CD4-positive, alpha-beta T cell treated with Interferon alpha-2 for 1 hour (primary cell): ENCODE measurements around the gene MAP3K9.

Experiments
- DNase-seq, 2 donors: peaks; one replicate each; pipeline ENCODE4 v3.0.0-alpha.2; 2020 to 2022

MAP3K9 gene

DNA sequence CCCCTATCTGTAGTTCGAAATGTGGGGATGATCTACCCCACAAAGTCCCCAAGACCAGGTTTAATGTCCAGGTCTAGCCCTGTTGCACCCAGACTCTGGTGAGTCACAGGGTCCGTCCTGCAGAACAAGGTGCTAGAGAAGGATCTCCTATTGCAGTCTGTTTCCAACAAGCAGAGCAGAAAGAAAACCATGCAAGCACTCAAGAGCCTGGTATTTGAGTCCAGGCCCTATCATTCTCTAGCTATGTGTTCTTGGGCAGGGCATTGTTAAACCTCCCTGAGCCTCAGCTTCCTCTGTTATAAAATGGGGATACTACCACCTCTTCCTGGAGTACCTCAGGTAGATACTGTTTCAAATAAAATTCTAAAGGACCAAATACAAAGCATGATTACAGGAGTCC, 24.4 kb downstream of the MAP3K9 start:
- no peak for DNase-seq

DNA sequence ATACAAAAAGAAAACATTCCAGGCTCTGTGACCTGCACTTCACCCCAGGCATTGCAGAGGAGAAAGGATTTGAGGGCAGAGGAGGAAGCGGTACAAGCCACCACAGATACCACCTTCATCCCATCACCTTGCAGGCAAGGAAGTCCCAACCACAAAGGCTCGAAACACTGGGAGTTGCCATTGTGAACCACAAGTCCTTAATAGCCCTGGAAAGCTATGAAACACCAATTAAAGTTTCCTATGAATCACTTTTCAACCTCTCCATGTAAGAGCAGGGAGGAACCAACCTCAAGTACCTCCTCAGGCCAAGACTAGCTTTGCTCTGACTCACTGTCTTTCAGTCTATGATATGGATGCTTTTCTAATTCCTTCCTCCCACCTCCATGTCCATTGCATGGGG, 27.0 kb downstream of the MAP3K9 start:
- no peak for DNase-seq

DNA sequence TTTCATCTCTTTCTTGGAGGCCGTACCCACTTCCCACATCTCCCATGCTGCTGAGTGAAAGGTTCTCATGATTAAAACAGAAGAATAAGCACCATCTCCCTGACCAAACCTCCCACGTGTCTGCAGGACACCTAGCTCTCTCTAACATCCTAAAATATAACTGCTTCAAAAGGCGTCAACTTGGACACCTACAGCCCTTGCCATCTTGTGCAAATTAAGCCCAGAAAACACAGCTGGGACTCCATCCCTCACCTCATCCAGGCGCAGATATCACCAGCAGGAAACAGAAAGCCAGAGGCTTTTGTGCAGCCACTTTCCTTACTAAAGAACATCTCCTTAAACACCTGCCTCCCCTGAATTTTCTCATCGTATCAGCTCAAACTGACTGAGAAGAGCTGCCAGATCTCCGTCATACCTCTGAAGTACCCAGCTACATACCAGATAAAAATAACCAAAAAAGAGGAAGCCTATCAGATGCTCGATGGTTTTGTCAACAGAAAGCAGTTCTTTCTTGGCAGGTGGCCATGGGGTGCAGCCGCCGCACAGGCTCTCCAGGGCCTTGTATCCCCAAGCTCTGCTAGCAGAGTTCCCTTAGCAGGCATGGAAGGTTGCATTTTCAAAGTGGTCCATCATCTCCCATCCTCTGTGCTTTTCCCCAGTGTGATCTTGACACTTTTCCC, 28.8 kb downstream of the MAP3K9 start:
- peak in 1 of 2 donors; percentile 28 for DNase-seq

DNA sequence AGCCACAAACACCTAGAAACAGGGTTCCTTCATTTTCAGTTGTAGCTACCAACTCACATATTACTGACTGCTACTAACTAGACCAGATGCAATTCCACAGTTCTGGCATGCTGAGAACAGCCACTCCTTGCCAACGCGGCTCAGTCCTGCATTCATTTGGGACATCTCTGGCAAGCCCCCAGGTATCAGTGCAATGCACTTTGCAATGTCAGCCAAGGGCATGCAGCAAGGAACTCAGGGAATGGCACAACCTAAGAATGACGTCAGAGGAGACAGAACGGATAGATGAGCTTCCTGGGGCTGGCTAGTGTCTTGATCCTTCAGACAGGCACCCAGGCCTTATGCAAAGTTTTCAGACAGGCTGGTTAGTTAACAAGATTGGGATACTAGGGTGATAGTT, 29.6 kb downstream of the MAP3K9 start:
- DNase-seq: no peak

DNA sequence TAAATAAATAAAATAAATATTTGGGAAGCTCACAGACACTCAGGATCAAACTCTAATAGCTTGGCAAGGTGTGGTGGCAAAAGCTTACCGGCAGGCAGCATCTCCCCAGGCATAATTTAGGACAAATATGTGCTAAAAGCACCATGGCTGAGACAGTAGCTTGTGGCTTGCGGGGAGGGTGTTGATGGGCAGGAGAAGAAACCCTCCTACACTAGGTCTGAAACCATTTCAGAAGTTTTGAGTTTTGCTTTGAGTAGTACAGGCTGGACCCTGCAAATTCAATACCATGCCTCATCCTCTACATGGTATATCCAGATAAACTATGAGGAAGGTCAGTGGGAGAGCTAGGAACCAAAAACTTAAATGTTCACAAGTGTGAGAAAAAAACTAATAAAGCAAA, 33.1 kb downstream of the MAP3K9 start:
- no peak for DNase-seq

DNA sequence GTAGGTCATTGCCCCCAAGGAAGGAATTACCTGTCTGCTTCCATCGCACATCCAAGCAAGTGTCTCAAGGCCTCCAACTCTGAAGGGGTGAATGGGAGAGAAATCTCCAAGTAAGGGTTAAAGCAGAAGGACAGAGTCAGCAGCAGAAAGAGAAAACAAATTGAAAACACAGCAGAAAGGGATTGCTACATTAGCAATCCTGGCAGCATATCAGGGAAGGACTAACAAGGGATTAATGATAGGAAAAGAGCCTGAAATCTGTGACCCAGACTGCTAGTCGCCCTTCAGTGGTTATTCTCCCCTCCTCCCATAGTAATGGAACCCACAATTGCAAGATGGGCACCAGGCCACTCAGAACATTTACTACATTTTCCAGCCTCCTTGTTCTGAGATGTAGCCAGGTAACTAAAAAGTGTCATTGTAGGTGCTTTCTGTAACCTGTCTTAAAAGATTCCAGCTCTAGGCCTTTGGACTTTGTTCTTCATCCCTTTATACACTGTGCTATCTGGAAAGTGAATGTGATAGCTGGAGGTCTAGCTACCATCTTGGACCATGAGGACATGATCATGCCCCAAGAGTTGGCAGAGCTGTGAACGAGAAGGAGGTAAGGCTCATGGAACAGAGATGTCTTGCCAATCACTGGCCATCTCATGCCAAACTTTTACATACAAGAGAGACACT, 36.0 kb downstream of the MAP3K9 start:
- no peak for DNase-seq

DNA sequence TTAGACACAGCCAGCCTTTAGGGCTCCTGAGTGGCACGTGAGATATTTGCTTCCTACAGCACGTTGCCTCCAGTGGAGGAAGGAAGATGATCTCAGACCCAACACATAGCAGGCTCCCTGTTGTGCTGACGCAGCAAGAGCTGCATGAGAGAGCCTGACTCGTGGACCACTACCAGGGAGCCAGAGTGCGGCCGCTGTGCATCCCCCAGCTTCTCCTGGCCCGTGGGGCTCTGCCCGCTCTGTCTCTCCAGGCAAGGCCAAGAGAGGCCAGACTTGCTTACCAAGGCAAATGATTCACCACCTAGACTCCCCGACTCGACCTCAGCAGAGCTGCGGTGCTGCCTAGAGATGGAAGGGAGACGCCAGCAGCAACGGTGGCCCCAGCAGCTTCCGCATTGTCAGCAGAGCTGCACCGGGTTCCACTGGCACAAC, 37.5 kb downstream of the MAP3K9 start:
- DNase-seq: no peak

DNA sequence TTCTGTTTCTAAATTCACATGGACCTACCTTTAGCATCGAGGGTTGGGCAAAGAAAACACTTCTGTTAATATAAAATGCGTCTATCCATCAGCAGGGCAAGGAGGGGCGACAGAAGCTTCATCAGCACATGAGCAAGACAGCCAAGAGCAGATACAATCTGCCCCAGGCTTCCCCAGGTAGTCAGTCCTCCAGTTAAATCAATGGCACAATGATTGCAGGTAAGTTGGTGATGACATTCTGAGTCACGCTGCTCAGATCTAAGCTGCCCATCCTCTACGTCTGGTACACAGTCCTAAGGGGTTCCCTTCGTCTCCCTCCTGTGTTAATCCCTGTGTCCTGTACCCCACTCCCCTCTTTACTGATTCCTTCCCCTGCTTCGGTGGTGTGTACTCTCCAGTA, 38.8 kb downstream of the MAP3K9 start:
- no peak for DNase-seq

DNA sequence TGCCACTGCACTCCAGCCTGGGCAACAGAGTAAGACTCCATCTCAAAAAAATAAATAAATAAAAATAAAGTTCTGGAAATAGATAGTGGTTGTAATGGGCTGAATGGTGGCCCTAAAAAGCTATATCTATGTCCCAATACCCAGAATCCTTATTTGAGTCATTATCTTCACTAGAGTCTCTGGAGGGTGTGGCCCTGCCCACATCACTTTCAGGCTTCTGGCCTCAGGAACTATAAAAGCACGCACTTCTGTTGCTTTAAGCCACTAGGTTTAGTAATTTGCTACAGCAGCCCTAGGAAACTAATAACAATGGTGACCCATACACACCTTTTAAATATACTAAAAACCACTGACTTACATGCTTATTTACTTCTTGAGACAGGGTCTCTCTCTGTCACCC, 49.9 kb downstream of the MAP3K9 start:
- no peak for DNase-seq

DNA sequence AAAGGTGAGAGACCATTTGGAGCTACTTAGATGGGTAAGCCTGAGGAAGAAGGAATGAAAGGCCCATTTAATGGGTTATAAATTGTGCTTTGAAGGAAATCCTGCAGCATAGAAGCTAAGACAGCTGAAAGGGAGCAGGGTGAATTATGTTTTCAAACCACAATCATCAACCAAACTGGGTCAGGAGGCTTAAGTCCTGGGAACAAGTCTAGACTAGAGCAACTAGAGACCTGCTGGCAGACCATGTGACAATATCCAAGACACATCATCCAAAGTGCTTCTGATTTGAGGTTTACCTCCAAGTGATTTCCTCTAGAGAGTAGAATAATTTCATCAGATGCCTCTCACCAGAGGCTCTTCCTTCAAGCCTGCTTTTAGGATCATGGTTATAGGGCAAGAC, 53.7 kb downstream of the MAP3K9 start:
- no peak for DNase-seq

DNA sequence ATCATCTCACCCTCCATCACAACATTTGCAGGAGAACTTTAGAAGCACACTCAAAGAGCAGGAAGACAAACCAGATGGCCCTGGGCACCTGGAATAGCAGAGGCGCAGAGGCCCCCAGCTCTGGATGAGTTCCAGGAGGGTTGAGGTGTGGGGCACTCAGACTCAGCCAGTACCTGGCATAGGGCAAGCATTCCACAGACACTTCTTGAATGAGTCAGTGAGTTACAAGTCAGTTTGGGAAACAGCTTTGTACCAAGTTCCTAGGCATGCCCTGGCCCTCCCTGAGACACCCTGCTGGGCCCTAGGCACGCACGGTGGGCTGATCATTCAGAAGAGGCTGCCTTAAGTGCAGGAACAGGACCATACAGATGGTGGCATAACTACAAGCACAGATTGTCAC, 54.3 kb downstream of the MAP3K9 start:
- DNase-seq: no peak

DNA sequence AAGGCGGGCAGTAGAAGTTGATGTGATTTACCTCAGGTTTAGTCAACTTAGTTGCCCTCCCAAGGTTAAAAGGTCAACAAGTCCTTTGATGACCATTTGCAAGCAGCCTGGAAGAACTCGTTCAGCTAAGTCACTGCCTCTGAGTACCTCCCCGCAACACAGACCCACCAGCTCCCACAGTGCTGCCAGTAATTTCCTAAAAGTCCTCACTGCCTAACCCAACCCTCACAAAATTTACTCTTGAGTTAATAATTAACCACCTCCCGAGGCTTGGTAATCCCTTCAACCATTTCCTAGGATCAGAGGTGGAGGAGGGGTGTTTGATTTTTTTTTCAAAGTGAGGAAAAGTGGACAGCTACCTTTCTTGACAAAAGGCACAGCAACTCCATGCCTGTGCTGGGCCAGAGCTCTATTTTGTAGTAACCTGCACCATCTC, 55.8 kb downstream of the MAP3K9 start:
- DNase-seq: no peak

DNA sequence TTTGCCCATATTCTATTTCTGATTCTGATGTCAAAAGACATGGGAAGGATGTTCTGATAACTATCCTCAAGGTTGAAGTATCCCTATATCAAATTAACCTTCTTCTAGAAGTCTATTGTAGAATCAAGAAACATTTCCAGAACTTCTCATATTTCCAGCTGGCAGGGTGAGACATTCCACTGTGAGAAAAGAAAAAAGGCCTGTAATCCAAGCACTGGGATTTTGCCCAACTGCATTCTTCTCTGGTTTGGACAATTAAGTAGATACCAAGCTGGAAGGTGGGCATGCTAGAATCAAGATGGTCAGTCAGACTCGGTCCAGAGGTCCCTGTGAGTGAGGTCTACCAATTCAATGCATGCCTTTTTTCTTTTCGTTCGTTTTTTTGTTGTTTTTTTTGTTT, 60.9 kb downstream of the MAP3K9 start:
- DNase-seq: no peak

DNA sequence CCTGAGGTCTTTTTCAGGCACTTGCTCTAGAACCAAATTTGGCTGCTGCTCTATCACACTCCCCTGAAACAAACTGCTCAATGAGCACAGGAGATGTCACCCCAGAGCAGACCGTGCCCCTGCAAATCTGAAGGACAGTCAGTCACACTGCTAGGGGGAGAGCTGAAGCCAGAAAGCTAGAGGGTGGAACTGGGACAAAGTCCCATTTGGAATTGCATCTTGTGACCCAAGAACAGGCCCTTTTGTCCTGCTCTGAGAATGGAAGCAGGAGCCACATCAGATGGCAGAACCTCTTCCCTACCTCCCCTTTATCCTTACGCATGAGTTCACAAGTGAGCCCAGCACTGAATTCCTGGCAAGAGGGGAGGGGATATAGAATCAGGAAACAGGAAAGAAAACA, 64.7 kb downstream of the MAP3K9 start:
- DNase-seq: no peak

DNA sequence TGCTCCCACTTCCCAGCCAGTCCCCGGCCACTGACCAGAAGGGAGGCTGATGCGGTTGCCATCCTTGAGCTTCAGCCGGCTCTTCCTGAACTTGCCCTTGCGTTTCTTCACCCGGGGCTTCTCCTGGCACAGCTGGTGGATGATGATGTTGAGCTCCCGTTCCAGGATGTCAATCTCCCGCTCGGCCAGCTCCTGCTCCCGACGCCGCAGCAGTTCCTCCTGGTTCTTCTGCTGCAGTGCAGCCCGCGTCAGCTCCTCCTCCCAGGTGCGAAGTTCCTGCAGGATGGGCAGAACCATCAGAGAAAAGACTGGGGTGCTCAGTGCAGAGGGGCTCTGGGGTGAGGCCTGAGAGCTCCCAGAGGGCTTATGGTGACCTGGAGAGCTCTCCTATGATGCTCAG, 67.0 kb downstream of the MAP3K9 start:
- DNase-seq: no peak

DNA sequence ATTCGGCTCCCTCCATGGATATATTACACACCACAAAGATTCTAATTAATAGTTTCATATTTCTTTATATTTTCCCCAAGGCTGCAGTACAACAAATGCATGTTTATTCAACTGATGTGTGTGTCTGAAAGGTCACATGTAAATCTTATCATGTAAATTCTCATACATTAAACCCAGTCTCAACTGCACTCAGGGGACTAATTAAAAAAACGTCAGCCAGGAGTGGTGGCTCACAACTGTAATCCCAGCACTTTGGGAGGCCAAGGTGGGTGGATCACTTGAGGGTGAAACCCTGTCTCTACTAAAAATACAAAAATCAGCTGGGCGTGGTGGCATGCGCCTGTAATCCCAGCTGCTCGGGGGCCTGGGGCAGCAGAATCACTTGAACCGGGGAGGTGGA, 67.8 kb downstream of the MAP3K9 start:
- no peak for DNase-seq

DNA sequence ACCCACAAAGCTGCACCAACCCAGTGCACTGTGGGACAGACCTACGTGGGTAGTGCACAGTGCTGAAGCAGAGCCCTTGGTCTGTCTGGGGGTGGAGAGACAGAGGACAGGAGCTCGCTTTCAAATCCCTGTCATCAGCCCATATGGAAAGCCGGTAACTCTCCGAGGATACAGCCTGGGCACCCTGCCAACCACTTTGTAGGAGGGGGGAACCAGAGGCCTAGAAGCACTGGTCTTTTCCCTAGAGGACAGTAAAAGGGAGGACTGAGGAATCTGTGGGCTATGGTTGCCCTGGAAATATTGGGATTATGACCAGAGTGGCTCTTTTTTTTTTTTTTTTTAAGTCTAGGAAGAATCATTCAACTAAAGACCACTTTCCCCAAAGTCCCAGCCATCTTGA, 74.3 kb downstream of the MAP3K9 start:
- no peak for DNase-seq

DNA sequence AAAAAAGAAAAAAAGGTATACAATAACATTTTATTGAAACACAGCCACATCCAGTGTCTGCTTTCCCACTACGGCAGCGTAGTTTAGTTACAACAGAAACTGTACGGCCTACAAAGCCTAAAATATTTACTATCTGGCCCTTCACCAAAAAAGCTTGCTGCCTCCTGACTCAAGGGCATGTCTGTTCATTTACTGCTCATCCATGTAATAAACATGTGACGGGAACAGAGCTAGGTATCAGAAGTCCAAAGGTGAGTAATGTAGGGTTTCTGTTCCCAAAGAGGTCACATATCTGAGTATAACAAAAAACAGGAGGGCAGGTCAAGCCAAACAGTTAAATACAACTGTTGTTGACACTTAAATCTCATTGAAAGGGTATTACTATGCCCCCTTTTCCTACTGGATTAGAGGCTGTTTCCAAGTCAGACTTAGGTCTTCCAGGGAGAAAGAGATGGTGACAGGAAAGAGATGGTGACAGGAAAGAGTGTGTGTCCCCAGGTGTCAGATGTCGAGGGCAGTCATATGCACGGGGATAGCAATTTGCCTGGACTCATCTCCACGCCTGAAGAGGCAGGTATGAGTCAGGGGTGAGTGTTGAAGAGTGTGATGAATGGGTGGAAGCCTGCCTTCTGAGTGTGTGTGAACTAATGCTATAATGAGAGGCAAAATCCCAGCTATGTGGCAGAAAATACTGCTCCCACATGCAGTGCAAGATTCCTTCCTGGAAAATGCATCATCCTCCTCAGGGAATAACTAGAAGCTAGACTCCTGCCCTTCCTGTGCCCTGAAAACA, 77.7 kb downstream of the MAP3K9 start:
- no peak for DNase-seq

DNA sequence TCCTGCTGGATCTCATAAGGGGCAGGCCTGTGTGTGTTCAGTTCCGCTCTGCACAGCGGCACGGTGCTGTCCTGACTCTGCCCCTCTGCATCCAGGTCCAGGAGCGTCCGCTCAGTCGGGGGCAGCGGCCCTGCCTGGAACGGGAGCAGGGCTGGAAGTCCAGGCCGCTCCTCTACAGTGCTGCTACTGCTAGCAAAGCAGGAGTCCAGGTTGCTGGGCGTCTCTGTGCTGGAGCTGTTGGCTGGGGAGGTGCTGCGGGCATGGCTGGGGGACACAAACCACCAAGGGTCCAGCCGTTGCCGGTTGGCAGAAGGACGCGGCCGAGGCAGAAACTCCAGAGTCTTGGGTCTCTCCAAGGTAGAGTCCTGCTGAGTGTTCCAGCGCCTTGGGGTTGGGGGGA, 78.9 kb downstream of the MAP3K9 start:
- no peak for DNase-seq

DNA sequence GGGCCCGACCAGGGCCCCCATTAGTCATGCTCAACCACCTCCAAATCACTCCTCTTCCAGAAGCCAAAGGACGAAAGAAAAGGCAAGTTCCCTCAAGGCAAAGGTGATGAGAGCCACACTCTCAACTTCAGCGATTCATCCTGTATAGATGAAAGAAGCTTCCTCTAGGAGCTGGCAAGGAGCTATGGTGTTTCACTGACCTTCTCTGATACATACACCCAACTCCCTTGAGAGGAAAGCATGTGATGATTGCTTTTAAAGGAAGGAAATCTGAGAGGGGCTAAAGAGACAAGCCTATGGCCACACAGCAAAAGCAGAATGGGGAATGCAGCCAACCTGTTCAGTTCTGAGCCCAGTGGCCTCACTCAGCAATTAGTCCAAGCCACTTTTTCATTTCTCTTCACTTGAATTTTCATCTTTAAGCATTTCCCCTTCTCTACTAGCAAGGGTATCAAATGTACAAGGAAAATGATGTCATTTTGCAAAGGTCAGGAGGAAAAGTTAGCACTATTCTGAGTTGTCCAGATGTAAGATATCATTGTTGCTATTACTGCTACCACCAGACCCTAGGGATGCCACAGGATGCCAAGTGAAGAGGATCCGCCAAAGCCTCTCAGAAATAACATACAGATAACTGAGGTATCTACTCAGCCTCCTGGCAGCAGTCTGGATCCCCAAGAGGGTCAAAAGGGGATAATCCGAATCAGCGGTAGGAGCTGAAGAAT, 82.5 kb downstream of the MAP3K9 start:
- no peak for DNase-seq

DNA sequence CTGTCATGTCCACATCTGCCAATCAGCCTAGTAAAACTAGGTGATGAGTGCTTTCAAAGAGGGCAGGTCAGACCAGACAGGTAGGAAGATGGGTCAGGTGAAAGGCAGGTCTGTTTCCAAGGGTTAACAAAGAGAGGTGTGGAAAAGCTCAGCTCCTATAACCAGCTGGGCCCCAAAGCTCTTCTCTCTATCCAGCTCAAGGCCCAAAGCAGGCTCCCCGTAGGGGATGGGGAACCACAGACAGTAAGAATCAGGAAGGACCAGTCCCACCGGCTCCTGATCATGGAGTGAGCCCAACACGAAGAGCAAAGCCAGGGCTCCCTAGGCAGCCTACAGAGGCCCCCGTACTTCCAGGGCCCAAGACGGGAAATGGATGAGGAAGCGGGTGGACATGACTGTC, 84.4 kb downstream of the MAP3K9 start:
- DNase-seq: no peak

DNA sequence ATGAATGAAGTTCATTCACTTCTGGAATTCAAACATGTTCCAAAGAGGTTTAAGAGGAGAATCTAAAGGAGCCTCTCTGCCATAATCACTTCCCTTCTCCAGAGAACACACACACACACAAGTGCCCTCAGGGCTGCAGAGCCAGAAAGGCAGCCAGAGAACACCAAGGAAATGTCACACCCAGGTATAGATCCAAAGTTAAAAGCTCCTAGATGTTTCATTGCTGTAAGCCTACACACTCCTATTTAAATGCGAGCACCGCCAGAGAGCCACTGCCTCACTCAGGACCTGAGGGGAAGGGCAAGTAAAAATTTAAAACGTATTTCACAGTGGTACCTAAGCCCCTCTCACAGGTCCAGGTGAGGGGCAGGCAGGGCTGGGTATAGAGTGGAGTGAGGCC, 85.2 kb downstream of the MAP3K9 start:
- no peak for DNase-seq

DNA sequence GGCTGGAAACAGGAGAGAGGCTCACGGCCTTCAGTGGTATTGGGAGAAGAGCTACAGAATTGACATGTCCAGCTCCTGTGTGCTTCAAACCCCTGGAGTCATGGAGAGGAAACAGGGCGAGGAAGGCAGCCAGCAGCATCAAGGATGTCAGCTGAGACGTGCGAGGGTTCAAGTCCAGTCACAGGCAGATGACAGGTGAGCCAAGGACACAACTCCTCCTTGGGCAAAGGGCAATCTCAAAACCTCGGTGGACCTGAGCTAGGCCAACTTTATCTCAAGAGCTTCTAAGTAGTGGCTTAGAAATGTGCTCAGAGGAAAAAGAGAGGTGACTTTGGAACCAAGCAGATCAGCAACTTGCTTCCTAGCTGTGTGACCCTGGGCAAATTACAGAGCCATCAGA, 86.0 kb downstream of the MAP3K9 start:
- DNase-seq: no peak
